ENCODE measurements around the gene DNAJC9.

The DNAJC9 gene

DNA sequence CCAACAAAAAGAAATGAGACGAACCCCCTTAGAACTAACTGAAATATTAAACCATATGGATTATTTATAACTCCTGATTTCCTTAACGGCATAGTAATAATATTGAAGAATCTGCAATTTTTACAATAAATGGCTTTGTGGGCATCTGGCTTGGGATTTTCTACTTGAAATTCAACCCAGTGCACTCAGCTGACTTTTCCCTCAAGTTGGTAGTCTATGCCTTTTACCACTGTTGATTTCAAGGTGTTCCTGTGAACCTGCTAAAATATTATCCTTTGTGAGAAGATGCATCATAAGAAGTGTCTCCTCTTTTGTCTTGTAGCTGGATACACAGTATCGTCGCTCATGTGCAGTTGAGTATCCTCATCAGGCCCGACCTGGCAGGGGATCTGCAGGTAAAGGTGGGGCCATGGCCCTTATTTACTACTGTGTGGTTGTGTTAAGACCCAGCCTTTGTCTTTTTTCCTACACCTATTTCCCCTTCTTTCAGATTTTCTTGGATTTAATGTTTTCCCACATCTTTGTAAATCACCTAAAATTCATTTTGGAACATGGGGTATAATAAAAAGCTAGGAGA lies 8.0 kb downstream of the DNAJC9 start:
- DNase-seq: no peak

- DNase-seq: peak; percentile 32
Measured at GRCh38 chr10:73234695-73235094, 12.4 kb downstream of the DNAJC9 start.

- no peak for DNase-seq
Measured at GRCh38 chr10:73233883-73234282, 13.2 kb downstream of the DNAJC9 start.

DNA sequence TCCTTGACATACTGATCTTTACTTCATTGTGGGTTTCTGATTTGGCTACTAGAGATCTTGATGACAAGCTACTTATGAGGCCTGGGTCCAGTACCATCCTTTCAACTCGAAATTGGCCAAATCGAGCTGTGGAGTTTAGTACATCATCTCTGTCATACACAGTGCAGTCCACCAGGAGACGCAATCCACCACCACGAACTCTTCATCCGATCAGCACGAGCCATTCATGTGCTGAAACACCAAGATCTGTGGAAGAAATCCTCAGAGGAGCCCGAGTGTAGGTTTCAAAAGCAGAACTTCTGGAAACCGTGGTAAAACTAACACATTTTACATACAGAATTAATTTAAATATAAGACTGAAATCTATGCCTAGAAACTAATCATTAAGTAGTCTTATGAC lies 14.2 kb downstream of the DNAJC9 start:
- DNase-seq: peak; percentile 70

DNA sequence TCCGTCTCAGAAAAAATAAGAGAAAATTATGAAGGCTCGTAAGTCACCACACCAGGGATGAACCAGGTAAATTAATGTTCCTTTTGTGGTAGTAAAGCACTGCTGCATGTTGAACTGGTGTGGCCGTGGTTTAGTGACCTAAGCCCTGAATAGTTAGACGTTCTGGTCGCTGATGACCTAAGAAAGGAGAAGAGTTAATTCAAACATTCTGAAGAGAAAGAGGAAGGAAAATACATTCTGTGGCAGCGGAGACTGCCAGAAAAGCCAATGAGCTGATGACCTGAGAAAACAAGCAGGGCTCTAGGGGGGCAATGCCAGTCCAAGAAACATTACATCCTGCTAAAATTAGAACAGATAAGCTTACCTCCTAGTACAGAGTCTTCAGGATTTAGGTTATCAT lies 17.5 kb downstream of the DNAJC9 start:
- DNase-seq: peak; percentile 49

DNA sequence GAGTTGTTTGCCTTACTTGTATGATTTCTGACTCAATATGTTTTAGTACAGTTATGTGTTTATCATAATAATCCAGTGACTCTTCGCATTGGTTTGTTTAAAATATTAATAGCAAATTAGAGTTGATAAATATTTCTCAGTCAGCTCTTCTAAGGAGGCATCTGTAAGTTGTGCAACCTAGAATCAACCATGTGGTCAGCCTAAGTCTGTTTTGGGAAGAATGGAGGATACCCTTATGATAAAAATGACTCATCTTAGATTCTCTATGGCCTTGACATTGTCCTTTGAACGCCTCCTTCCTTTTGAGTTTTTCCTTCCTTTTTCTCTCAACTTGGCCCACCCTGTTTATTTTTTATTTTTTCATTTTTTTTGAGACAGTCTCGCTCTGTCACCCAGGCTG lies 18.8 kb downstream of the DNAJC9 start:
- no peak for DNase-seq

DNA sequence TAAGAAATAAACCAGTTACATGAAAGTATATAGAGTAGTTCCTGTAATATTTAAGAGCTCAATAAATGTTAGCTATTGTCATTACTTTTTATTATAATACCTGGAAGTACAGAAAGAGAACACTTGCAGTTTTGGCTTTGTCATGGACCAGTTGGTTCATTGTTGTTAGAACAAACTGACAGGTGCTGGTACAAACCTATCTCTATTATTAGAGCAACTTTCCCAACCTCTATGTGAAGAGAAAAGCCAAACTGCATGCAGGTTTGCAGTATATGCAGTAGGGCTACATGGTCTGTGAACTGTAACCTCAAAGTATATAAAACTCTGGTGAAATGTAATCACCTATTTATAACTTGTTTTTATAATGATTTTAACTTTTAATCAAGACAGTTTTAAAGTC lies 20.4 kb downstream of the DNAJC9 start:
- no peak for DNase-seq

DNA sequence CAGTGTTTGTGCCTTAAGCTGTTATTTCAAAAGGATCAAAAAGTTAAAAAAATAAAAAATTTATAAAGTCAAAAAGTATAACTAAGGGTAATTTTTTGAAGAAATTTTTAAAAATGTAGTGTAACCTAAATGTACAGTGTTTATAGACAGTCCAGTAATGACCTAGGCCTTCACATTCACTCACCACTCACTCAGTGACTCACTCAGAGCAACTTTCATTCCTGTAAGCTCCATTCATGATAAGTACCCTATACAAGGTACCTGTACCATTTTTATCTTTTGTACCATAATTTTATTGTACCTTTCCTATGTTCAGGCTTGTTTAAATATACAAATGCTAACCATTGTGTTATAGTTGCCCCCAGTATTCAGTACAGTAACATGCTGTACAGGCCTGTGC lies 21.5 kb downstream of the DNAJC9 start:
- DNase-seq: no peak

DNA sequence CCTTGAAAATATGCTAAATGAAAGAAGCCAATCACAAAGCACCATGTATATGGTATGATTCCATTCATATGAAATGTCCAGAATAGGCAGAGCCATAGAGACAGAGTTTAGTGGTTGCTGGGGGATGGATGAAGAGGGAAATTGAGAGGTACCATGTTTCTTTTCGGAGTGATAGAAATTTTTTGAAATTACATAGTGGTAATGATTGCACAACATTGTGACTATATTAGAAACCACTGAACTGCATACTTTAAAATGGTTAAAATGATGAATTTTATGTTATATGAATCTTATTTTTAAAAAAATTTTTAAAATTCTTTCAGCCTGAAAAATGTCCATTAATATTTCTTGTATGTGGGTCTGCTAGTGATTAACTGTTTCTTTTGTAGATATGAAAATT lies 26.1 kb downstream of the DNAJC9 start:
- no peak for DNase-seq

GRCh38 chr10:73219384-73219783 lies 27.7 kb downstream of the DNAJC9 start:
- DNase-seq: no peak

GRCh38 chr10:73218431-73219191 lies 28.4 kb downstream of the DNAJC9 start:
- DNase-seq: peak; percentile 77

DNA sequence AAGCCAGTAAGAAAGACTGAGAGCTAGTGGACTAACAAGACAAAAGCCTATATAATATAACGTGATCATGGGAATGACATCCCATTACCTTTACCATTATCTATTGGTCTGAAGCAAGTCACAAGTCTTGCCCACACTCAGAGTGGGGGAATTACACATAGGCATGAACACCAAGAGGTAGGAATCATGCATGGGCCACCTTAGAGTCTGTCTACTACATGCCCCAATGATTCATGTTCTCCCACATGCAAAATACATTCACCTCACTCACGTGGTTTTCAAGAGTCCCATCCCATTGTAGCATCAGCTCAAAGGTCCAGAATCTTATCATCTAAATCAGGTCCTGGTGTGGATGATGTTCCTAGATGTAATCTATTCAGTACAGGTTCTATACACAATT lies 29.4 kb downstream of the DNAJC9 start:
- no peak for DNase-seq

DNA sequence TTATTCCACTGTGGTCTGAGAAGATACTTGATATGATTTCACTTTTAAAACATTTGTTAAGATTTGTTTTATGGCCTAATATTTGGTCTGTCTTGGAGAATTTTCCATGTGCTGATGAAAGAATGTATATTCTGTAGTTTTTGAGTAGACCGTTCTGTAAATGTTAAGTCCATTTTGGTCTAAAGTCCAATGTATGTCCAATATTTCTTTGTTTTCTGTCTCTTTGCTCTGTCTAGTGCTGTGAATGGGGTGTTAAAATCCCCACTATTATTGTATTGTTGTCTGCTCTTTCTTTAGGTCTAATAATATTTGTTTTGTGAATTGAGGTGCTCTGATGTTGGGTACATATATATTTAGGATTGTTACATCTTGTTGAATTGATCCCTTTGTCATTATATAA lies 31.3 kb downstream of the DNAJC9 start:
- DNase-seq: no peak

DNA sequence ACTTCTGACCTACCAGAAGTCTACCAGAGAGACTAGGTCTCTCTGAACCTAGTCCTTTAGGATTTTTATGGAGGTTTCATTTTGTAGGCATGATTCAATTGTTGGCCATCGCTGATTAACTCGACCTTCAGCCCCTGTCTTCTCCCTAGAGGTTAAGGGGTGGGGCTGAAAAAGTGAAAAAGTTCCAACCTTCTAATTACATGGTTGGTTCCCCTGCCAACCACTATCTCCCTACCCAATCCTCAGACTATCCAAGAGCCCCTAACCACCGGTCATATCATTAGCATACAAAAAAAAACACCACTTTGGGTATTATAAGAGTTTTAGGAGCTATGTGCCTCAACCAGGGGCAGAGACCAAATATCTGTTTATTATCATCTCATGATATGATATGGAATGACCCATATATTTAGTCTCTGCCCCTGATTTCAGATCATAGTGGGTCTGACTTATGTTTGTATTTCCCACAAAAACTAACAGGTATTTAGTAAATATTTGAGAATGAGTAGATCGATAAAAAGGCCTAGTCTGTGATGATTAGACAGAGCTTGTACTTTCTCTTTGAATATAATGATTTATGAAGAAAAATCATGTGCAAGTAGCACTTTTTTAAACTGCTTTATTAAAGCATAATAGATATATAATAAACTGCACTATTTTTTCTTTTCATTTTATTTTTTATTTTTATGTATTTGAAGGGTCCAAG lies 35.8 kb downstream of the DNAJC9 start:
- no peak for DNase-seq

- DNase-seq: no peak
Measured at GRCh38 chr10:73210395-73211105, 36.5 kb downstream of the DNAJC9 start.

DNA sequence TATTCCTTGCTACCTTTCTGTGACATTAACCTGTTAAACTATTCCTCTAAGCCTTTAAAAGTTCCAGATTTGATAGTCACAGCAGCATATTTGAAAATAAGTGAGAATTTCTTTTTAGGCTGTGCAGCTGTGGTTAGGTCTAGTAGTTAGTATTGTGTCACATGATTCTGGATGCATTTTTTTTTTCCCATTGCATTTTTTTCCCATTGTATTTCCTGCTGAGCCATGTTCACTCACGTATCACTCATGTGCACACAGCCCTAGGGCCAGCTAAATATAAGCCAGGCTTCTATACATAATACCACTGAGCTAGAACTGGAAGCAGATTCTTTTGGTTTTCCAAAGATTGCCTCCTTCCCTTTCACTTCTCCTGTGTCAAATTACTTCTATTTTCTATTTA lies 37.4 kb downstream of the DNAJC9 start:
- no peak for DNase-seq

DNA sequence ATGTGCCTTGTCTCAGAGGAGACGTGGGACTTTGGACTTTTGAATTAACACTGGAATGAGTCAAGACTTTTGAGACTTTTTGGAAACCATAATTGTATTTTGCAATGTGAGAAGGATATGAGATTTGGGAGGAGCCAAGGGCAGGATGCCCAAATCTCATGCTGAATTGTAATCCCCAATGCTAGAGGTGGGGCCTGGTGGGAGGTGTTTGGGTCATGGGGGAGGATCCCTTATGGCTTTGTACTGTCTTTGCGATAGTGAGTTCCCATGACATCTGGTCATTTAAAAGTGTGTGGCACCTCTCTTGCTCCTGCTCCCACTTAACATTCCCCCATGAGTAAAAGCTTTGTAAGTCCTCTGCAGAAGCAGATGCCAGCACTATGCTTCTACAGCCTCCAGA lies 39.2 kb downstream of the DNAJC9 start:
- no peak for DNase-seq

- no peak for DNase-seq
Measured at GRCh38 chr10:73206385-73206784, 40.7 kb downstream of the DNAJC9 start.

GRCh38 chr10:73205890-73206289 lies 41.2 kb downstream of the DNAJC9 start:
- no peak for DNase-seq

- DNase-seq: no peak
Measured at GRCh38 chr10:73205081-73205480, 42.0 kb downstream of the DNAJC9 start.

Measured in hematopoietic multipotent progenitor cell treated with erythropoietin and hydrocortisone succinate and interleukin-3 and kit ligand, for 4 days (in vitro differentiated cells).